ENCODE measurements around the gene GCKR.
"Not testable (repeated sequence)": the region's sequence is repeated elsewhere in the genome, so short reads cannot be mapped to it uniquely, and the experiment has no call there.

The GCKR gene

DNA sequence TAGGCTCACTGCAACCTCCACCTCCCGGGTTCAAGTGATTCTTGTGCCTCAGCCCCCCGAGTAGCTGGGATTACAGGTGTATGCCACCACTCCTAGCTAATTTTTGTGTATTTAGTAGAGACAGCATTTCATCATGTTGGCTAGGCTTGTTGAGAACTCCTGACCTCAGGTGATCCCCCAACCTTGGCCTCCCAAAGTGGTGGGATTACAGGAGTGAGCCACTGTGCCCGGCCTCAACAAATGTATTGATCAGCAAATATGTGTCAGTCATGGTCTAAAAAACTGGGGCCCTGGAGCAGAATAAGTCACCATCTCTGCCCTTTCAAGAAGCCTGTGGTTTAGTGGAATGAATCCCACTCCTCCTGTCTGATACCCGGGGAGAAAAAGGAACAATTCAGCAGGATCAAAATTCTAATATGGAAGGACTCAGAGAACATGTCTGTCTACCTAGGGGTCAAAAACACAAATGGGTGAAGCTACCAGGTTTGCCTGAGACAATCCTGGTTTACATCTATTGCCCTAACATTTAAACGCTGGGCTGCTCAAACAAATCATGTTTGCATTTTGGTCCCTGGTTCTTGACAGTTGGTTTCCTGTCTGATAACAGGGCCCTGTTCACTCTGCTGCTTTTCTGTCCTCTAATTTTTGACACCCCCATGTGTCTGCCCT lies 21.6 kb downstream of the GCKR start:
- DNase-seq: no peak

DNA sequence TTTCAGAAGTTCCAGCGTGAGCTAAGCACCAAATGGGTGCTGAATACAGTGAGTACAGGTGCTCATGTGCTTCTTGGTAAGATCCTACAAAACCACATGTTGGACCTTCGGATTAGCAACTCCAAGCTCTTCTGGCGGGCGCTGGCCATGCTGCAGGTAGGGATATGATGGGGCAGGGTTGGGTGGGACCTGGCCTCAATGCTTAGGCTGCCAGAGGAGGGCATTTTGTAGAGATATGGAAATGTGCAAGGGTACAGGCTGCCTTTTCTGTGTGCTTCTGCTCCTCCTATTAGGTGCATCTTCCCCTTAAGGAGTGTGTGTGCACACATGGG lies 22.1 kb downstream of the GCKR start:
- DNase-seq: no peak

DNA sequence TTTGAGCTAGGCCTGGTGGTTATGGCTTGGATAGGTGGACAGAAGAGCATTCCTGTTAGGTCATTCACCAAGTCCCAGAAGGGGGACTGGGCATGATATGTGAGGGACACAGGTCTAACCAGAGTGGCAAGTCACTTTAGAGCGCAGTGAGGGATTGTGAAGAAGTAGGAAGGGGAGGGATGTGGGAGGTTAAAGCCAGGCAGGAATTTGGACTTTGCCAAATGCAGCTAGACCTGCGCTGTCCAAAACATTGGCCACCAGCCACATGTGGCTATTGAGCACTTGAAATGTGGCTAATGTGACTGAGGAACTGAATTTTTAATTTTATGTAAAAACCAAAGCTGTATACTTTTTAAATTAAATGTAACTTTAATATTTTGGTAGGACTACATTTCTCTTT lies 23.7 kb downstream of the GCKR start:
- DNase-seq: no peak

DNA sequence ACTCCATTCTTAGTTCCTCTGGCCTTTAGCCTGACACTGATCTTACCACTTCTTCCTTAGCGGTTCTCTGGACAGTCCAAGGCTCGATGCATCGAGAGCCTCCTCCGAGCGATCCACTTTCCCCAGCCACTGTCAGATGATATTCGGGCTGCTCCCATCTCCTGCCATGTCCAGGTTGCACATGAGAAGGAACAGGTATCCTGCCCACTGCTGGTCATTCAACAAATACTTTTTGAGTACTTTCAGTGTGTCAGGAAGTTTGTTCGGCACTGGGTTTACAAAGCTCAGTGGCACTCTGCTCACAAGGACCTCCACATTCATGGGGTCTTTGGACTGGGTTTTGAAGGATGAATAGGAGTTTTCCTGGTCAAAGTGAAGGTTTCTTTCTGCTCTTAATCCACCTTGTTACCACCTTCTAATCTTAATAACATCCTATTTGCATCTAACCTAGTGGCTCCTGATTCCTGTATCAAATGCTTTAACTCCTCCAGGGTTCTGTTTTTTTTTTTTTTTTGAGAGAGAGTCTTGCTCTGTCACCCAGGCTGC lies 25.8 kb downstream of the GCKR start:
- DNase-seq: no peak

DNA sequence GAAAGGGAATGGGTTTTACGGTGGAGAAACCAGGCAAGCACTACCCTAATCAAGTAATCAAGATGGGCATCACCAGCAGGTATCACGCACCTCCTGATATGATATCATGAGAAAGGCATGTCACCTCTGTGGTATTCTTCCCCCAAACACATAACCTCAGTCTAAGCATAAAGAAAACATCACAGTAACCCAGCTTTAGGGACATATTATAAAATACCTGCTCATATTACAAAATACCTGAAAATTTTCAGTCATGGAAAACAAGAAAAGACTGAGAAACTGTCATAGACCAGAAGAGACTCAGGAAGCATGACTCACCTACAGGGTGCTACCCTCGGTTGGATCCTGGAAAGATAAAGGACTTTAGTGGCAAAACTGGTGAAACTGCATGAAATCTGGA lies 30.5 kb downstream of the GCKR start:
- DNase-seq: no peak

DNA sequence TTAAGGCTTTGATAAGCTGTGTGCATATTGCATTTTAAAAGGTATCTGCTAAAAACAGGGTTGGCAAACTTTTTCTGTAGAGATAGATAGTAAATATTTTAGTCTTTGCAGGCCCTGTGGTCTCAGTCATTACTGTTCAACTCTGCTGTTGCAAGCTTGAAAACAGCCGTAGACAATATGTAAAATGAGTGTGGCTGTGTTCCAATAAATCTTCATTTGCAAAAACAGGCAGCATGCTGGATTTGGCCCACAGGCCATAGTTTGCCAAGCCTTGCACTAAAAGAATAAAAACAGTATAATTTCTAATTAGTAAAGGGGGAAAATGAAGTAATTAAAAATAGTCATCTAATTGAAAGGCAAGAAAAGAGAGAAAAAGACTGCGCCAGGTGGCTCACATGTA lies 35.3 kb downstream of the GCKR start:
- DNase-seq: no peak

DNA sequence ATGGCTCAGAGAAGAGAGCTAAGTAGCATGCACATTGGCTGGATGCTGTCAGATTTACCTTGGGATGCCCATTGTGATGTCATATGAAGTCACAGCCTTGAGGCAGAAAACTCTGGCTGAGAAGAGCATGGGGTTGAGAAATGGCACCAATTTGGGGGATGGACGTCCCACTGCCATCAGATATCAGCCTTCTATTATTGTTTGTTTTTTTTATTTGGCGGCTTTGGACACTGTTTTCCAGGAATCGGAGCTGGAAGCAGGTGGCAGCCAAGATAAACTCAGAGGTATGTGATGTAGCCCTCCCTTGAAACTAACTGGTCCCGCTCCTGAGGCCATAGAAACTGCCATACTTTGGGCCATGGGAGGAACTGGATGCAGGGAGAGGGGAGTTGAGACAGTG lies 40.6 kb downstream of the GCKR start:
- DNase-seq: no peak

DNA sequence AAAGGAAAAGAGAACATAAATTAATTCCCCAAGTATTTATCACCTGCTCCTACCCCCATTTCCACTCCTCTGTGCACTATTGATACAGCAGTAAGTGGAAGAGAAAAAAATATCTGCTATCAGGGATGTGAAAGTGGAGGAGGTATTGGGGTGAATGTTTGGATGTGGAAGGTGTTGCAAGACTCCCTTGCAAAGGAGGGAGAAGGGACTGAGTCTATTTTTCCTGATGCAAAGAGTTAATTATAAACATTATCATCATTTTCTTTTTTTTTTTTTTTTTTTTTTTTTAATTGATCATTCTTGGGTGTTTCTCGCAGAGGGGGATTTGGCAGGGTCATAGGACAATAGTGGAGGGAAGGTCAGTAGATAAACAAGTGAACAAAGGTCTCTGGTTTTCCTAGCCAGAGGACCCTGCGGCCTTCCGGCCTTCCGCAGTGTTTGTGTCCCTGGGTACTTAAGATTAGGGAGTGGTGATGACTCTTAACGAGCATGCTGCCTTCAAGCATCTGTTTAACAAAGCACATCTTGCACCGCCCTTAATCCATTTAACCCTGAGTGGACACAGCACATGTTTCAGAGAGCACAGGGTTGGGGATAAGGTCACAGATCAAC lies 42.3 kb downstream of the GCKR start:
- not testable (repeated sequence) for DNase-seq

DNA sequence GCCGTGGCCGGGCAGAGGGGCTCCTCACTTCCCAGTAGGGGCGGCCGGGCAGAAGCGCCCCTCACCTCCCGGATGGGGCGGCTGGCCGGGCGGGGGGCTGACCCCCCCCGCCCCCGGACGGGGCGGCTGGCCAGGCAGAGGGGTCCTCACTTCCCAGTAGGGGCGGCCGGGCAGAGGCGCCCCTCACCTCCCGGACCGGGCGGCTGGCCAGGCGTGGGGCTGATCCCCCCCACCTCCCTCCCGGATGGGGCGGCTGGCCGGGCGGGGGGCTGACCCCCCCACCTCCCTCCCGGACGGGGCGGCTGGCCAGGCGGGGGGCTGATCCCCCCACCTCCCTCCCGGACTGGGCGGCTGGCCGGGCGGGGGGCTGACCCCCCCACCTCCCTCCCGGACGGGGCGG lies 43.0 kb downstream of the GCKR start:
- not testable (repeated sequence) for DNase-seq

DNA sequence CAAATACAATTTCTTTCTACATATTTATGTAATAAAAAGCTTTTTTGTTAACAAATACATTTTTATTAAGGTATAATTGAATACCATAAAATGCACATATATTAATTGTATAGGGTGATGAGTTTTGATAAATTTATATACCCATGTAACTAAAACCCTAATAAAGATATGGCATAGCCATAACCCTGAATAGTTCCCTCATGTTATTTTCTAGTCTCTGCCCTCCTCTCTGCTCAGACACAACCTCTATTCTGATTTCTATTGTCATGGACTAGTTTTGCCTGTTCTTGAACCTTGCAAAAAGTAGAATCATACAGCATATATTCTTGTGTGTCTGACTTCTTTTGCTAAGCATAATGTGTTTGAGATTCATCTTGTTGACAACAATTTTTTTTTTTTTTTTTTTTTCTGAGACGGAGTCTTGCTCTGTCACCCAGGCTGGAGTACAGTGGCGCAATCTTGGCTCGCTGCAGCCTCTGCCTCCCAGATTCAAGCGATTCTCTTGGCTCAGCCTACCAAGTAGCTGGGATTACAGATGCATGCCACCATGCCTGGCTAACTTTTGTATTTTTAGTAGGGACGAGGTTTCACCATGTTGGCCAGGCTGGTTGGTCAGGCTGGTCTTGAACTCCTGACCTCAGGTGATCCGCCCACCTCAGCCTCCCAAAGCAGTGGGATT lies 47.6 kb downstream of the GCKR start:
- no peak for DNase-seq

DNA sequence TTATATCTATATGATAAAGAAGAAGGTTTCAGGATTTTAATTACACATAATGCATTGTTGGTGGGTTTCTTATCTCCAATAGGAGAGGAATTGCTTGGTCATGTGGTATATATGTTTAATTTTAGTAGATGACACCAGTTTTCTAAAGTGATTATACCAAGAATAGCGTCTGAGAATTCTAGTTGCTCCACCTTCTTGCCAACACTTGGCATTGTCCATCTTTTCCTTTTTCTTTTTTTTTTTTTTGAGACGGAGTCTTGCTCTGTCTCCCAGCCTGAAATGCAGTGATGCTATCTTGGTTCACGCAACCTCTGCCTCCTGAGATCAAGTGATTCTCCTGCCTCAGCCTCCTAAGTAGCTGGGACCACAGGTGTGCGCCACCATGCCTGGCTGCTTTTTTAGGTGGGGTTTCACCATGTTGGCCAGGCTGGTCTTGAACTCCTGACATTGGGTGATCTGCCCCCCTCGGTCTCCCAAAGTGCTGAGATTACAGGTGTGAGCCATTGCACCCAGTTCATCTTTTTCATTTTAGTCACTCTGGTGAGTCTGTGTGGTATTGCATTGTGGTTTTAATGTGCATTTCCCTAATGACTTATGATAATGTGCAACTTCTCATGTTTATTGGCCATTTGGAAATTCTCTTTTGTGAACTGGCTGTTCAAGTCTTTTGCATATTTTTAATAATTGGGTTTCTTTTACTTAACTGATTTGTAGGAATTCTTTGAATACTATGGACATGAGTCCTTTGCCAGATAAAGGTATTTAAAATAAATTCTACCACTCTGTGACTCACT lies 48.9 kb downstream of the GCKR start:
- DNase-seq: no peak

DNA sequence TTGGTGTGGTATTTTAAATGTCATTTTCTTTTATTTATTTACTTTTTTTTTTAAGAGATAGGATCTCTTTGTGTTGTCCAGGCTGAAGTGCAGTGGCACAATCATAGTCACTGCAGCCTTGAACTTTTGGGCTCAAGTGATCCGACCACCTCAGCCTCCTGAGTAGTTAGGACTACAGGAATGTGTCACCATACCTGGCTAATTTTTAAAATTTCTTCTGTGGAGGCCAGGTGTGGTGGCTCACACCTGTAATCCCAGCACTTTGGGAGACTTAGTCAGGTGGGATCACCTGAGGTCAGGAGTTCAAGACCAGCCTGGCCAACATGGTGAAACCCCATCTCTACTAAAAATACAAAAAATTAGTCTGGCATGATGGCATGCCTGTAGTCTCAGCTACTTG lies 52.7 kb downstream of the GCKR start:
- DNase-seq: no peak

DNA sequence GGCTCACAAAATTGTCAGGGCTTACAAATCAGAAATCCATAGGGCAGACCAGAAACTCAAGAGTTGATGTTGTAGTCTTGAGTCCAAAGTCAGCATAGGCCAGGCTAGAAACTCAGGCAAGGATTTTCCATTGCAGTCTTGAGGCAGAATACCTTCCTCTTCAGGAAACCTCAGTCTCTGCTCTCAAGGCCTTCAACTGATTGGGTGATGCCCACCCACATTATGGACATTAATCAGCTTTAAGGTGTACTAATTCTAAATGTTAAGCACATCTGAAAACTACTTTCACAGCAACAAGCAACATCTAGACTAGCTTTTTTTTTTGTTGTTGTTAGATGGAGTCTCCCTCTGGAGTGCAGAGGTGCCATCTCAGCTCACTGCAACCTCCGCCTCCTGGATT lies 54.9 kb downstream of the GCKR start:
- DNase-seq: no peak

DNA sequence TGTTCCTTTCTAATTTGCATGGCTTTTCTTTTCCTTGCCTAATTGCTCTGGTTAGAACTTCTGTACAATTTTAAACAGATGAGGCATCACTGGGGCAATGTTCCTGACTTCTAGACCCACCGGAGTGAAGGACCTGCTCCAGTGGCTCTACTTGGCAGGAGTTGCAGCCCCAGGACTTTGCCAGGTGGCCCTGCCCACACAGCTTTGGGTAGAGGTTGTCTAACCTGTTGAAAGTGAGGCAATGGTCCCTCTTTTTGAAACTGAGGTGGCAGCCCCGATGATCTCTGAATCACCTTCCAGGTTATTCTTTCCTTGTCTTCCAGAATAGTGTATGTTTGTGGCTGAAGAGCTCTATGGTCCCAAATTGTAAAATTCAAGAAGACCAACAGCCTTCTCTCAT lies 56.3 kb downstream of the GCKR start:
- no peak for DNase-seq

DNA sequence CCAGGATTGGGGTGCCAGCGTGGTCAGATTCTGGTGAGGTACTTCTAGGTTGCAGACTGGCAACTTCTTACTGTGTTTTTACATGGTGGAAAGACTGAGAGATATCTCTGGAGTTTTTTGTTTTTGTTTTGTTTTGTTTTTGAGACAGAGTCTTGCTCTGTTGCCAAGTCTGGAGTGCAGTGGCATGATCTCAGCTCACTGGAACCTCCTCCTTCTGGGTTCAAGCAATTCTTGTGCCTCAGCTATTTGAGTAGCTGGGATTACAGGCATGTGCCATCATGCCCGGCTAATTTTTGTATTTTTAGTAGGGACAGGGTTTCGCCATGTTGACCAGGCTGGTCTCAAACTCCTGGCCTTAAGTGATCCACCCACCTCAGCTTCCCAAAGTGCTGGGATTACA lies 57.8 kb downstream of the GCKR start:
- not testable (repeated sequence) for DNase-seq

DNA sequence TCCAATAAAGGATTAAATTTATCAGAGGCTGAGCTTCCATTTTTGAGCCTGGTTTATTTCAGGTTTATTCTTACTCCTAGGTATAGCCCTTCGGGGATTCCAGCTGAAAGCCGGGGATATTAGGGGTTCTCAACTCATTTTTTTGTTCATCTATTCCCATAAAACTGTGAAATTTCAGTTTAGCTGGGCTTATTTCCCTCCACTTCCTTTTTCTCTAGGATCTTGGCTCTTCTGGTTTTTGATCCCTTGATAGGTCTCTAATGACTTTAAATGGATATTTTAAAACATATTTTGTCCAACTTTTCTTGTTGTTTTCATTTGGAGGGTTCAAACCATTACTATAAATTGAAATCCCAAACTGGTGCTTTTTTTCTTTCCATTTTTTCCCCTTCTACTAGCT lies 62.6 kb downstream of the GCKR start:
- DNase-seq: no peak

DNA sequence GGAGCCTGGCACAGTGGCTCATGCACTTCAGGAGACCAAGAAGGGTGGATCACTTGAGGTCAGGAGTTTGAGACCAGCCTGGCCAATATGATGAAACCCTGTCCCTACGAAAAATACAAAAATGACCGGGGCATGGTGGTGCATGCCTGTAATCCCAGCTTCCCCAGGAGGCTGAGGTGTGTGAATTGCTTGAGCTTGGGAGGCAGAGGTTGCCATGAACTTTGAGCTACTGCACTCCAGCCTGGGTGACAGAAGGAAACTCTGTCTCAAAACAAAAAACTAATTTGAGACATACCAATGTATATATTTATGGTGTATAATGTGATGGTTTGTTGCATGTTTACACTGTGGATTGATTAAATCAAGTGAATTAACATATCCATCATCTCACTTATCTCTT lies 64.4 kb downstream of the GCKR start:
- no peak for DNase-seq

DNA sequence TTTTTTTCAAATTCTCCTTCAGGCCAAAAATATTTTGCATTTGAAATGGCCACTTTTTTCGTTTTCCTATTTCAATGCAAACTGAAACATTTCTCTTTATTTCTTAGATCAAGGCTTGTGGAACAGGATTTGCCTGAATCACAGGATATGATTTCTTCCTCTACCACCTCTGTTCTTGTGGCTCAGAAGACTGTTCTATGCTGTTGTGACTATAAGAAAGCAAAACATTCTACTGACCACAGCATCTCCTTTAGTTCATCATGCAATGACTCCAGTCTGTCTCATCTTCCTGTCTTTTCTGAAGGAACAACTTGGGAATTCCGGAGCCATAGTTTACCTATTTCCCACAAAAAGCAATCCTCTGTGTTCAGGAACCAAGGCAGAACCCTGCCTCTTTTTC lies 70.0 kb downstream of the GCKR start:
- no peak for DNase-seq

DNA sequence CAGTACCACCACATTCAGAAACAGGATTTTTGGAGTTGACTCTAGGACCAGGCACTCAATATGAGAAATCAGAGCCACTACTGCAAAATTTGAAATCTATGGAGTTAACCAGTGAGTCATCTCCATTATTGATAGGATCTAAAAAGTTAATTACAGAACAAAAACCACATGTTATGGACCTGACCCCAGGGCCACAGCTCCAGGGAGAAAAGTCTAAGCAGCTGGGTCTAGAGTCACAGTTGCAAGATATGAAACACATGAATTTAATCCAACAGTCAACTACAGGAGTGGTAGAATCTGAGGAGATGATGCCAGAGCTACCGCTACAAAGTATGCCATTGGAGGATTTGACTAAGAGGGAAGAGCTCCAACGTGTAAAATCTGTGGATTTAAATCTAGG lies 72.8 kb downstream of the GCKR start:
- DNase-seq: no peak

DNA sequence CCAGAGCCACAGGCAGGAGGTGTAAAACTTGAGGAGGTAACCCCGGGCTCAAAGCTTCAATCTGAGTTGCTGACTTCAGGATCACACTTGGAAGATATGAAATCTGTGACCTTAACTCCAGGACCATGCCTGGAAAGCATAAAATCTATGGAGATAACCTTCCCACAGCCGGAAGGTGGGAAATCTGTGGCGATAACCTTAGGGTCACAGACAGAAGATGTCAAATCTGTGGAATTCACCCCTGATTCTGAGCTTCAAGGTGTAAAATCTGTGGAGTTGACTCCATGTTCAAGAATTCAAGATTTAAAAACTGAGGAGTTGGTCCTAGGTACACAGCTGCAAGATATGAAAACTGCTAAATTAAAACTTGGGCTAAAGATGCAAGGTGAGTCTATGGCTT lies 74.6 kb downstream of the GCKR start:
- no peak for DNase-seq

DNA sequence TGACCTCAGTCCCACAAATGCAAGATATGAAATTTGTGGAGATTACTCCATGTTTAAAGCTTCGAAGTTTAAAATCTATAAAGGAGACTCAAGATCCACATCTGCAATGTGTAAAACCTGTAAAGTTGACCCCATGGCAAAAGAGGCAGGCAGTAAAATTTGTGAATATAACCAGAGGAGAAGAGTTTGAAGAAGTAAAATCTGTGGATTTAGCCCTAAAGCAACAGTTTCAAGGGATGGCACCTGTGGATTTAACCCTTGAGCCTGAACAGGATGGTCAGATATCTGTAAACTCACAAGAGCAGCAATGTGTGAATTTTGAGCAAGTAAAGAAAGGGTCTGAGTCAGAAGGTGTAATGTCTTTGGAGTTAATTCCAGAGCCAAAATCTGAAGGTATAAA lies 75.0 kb downstream of the GCKR start:
- no peak for DNase-seq

DNA sequence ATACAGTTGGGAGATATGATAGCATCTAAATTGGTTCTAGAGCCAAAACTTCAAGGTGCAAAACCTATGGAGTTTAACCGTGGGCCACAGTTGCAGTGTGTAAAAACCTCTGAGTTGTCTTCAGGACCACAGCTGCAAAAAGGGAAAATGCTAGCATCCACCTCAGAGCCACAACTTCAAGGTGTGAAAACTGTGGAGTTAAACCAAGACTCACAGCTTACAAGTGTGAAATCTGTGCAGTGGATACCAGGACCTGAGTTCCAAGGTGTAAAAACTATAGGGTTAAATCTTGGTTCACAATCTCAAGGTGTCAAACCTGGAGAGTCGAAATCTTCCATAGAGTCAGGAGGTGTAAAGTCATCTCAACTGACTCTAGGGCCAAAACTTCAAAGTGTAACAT lies 75.8 kb downstream of the GCKR start:
- DNase-seq: no peak

DNA sequence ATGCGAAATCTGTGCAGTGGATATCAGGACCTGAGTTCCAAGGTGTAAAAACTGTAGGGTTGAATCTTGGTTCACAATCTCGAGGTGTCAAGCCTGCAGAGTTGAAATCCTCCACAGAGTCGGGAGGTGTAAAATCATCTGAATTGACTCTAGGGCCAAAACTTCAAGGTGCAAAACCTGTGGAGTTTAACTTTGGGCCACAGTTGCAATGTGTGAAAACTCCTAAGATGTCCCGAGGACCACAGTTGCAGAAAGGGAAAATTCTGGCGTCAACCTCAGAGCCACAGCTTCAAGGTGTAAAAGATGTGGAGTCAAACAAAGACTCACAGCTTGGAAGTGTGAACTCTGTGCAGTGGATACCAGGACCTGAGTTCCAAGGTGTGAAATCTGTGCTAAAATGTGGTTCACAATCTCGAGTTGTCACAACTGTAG lies 76.4 kb downstream of the GCKR start:
- DNase-seq: no peak
